OCI-LY3 (cell line): ENCODE measurements around the gene ARHGAP30.
"Not testable (repeated sequence)": the region's sequence is repeated elsewhere in the genome, so short reads cannot be mapped to it uniquely, and the experiment has no call there.

ENCODE experiments used
- EZH2phosphoT487 ChIP-seq: fragments of 200-600 bp; shearing (Covaris generic); IDR thresholded peaks from 2 replicates; pipeline ENCODE4 v1.6.1; 2018; ENCODE audit warnings: antibody characterized with exemption, mixed run types, low read depth
- TF ChIP-seq, protein P1 (sequence below): fragments of 200-600, 300-600 bp; sonication (generic); IDR thresholded peaks from 2 replicates; pipeline ENCODE4 v1.5.1; 2014; ENCODE audit warnings: antibody characterized with exemption, low read length, low read depth

DNA sequence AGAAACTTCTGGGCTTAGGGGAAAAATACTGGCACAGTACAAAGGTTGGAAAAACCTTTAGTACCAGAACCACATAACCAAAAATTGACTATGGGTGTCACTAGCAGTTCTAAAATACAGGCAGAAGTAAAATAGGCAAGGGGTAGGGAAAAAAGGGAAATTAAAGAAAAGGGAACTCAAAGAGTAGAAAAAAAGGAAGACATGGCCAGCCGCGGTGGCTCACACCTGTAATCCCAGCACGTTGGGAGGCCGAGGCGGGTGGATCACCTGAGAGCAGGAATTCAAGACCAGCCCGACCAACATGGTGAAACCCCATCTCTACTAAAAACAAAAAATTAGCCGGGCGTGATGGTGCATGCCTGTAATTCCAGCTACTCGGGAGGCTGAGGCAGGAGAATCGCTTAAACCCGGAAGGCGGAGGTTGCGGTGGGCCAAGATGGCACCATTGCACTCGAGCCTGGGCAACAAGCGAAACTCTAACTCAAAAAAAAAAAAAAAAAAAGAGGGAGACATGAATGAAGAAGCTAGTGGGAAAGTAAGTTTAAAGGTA, 50.5 kb downstream of the ARHGAP30 start:
- TF ChIP-seq, protein P1, sequence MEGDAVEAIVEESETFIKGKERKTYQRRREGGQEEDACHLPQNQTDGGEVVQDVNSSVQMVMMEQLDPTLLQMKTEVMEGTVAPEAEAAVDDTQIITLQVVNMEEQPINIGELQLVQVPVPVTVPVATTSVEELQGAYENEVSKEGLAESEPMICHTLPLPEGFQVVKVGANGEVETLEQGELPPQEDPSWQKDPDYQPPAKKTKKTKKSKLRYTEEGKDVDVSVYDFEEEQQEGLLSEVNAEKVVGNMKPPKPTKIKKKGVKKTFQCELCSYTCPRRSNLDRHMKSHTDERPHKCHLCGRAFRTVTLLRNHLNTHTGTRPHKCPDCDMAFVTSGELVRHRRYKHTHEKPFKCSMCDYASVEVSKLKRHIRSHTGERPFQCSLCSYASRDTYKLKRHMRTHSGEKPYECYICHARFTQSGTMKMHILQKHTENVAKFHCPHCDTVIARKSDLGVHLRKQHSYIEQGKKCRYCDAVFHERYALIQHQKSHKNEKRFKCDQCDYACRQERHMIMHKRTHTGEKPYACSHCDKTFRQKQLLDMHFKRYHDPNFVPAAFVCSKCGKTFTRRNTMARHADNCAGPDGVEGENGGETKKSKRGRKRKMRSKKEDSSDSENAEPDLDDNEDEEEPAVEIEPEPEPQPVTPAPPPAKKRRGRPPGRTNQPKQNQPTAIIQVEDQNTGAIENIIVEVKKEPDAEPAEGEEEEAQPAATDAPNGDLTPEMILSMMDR, result not testable (repeated sequence)
- not testable (repeated sequence) for TF ChIP-seq EZH2phosphoT487
